ENCODE results near the gene DNAJC5G.

The DNAJC5G gene

GRCh38 chr2:27306136-27306535 lies 30.9 kb downstream of the DNAJC5G start:
- H3K4me3 ChIP-seq (ENCODE audit: low read depth, low read length): no peak overlapping the region
- peaks cover 0 to 16% of the 10 kb centered on the region in 2 experiments; a peak in 2 of 3 replicates for H3K36me3 ChIP-seq (ENCODE audit: control insufficient read depth in 2 of 2, insufficient read depth in 1 of 2, low read length in 2 of 2)
- POLR2A ChIA-PET: no interaction called here
- CTCF ChIA-PET: interaction anchor here (0.6 to 17.4 kb wide), 4 partner anchors 17 to 210 kb away, joined by 3 to 211 read pairs (median 4); partner anchors contain the start of gene TRIM54
- H3K27ac ChIP-seq (ENCODE audit: extremely low read depth, low read depth, low read length): no peak overlapping the region
- no peaks in the 10 kb centered on the region for H3K4me1 ChIP-seq (ENCODE audit: control insufficient read depth, insufficient read depth, low read length)
- H3K9me3 ChIP-seq (ENCODE audit: control insufficient read depth, insufficient read depth, low read depth, low read length): no peaks in the 10 kb centered on the region
- TF ChIP-seq ZNF274 (IDR thresholded peaks at IDR 0.05; ENCODE audit: low read length) (no peak), ZNF274 (tag by site-specific recombination; IDR thresholded peaks at IDR 0.05; ENCODE audit: borderline replicate concordance) (no peak), ZBTB7A (tag by site-specific recombination; IDR thresholded peaks at IDR 0.05; ENCODE audit: low read depth) (no peak), ZNF777 (tag by site-specific recombination; IDR thresholded peaks at IDR 0.05; ENCODE audit: borderline replicate concordance) (no peak), GLI4 (tag by site-specific recombination; IDR thresholded peaks at IDR 0.05) (no peak)
- TF ChIP-seq, protein P1, sequence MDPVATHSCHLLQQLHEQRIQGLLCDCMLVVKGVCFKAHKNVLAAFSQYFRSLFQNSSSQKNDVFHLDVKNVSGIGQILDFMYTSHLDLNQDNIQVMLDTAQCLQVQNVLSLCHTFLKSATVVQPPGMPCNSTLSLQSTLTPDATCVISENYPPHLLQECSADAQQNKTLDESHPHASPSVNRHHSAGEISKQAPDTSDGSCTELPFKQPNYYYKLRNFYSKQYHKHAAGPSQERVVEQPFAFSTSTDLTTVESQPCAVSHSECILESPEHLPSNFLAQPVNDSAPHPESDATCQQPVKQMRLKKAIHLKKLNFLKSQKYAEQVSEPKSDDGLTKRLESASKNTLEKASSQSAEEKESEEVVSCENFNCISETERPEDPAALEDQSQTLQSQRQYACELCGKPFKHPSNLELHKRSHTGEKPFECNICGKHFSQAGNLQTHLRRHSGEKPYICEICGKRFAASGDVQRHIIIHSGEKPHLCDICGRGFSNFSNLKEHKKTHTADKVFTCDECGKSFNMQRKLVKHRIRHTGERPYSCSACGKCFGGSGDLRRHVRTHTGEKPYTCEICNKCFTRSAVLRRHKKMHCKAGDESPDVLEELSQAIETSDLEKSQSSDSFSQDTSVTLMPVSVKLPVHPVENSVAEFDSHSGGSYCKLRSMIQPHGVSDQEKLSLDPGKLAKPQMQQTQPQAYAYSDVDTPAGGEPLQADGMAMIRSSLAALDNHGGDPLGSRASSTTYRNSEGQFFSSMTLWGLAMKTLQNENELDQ (tag by site-specific recombination; IDR thresholded peaks at IDR 0.05; ENCODE audit: low read depth): no peak
- TF ChIP-seq, protein P2, sequence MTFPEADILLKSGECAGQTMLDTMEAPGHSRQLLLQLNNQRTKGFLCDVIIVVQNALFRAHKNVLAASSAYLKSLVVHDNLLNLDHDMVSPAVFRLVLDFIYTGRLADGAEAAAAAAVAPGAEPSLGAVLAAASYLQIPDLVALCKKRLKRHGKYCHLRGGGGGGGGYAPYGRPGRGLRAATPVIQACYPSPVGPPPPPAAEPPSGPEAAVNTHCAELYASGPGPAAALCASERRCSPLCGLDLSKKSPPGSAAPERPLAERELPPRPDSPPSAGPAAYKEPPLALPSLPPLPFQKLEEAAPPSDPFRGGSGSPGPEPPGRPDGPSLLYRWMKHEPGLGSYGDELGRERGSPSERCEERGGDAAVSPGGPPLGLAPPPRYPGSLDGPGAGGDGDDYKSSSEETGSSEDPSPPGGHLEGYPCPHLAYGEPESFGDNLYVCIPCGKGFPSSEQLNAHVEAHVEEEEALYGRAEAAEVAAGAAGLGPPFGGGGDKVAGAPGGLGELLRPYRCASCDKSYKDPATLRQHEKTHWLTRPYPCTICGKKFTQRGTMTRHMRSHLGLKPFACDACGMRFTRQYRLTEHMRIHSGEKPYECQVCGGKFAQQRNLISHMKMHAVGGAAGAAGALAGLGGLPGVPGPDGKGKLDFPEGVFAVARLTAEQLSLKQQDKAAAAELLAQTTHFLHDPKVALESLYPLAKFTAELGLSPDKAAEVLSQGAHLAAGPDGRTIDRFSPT (tag by site-specific recombination; IDR thresholded peaks at IDR 0.05): no peak

DNA sequence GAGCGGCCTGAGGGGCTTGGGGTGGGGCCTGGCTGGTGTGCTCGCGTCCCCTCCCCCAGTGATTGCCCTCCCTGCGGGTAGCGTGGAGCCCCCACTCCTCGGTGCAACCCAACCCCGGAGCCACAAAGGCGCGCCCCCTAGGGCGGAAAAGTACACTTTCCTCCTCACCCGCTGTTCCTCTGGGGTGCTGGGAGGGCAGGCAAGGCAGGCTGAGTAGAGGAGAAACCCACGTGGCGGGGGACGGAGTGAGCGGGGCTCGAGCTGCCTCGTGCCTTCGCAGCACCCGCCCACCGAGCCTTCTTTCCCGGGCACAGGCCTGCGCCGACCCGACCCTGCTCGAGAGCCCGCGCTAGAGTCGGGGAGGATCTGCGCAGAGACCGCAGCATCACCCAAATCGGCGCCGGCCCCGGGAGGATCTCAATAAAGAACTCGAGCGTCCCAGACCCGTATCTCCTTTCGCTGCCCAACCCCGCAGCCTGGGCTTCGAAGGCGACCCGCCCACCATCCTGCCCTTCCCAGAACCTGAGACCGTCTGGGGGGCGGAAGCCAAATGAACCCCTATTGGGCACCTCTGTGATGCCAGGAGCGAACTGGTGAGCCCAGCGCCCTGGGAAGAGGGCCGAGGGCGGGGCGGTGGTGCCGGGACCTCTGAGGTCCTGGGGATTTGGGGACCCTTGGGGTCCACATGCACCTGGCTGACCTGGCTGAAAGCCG lies 31.5 kb downstream of the DNAJC5G start:
- ChIA-PET POLR2A (no interaction called here), CTCF (interaction anchor here (0.6 to 17.4 kb wide), 2 partner anchors 17 to 24 kb away, joined by 3 to 211 read pairs; partner anchors contain the start of gene TRIM54)
- H3K36me3 ChIP-seq (ENCODE audit: control insufficient read depth in 2 of 2, insufficient read depth in 1 of 2, low read length in 2 of 2): peaks cover 0 to 22% of the 10 kb centered on the region in 2 experiments; a peak in 2 of 3 replicates
- no peak overlapping the region for H3K4me3 ChIP-seq (ENCODE audit: low read depth, low read length)
- no peaks in the 10 kb centered on the region for H3K4me1 ChIP-seq (ENCODE audit: control insufficient read depth, insufficient read depth, low read length)
- no peak overlapping the region for H3K27ac ChIP-seq (ENCODE audit: extremely low read depth, low read depth, low read length)
- no peaks in the 10 kb centered on the region for H3K9me3 ChIP-seq (ENCODE audit: control insufficient read depth, insufficient read depth, low read depth, low read length)
- TF ChIP-seq KLF8 (tag by site-specific recombination; IDR thresholded peaks at IDR 0.05) (no peak), ZNF645 (tag by site-specific recombination; IDR thresholded peaks at IDR 0.05) (no peak), SCRT2 (tag by site-specific recombination; IDR thresholded peaks at IDR 0.05) (no peak), ZNF768 (tag by site-specific recombination; IDR thresholded peaks at IDR 0.05) (no peak), ZNF785 (tag by site-specific recombination; IDR thresholded peaks at IDR 0.05) (no peak), YY2 (tag by site-specific recombination; IDR thresholded peaks at IDR 0.05) (no peak), ZNF366 (tag by site-specific recombination; conservative IDR thresholded peaks at IDR 0.05) (no peak), ZNF792 (tag by site-specific recombination; IDR thresholded peaks at IDR 0.05) (no peak), ZNF501 (tag by site-specific recombination; IDR thresholded peaks at IDR 0.05) (no peak), REPIN1 (tag by site-specific recombination; IDR thresholded peaks at IDR 0.05; ENCODE audit: low read depth) (no peak)
- TF ChIP-seq, protein P3, sequence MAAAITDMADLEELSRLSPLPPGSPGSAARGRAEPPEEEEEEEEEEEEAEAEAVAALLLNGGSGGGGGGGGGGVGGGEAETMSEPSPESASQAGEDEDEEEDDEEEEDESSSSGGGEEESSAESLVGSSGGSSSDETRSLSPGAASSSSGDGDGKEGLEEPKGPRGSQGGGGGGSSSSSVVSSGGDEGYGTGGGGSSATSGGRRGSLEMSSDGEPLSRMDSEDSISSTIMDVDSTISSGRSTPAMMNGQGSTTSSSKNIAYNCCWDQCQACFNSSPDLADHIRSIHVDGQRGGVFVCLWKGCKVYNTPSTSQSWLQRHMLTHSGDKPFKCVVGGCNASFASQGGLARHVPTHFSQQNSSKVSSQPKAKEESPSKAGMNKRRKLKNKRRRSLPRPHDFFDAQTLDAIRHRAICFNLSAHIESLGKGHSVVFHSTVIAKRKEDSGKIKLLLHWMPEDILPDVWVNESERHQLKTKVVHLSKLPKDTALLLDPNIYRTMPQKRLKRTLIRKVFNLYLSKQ (tag by site-specific recombination; IDR thresholded peaks at IDR 0.05; ENCODE audit: borderline replicate concordance): no peak
- TF ChIP-seq, protein P4, sequence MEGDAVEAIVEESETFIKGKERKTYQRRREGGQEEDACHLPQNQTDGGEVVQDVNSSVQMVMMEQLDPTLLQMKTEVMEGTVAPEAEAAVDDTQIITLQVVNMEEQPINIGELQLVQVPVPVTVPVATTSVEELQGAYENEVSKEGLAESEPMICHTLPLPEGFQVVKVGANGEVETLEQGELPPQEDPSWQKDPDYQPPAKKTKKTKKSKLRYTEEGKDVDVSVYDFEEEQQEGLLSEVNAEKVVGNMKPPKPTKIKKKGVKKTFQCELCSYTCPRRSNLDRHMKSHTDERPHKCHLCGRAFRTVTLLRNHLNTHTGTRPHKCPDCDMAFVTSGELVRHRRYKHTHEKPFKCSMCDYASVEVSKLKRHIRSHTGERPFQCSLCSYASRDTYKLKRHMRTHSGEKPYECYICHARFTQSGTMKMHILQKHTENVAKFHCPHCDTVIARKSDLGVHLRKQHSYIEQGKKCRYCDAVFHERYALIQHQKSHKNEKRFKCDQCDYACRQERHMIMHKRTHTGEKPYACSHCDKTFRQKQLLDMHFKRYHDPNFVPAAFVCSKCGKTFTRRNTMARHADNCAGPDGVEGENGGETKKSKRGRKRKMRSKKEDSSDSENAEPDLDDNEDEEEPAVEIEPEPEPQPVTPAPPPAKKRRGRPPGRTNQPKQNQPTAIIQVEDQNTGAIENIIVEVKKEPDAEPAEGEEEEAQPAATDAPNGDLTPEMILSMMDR (tag by site-specific recombination; IDR thresholded peaks at IDR 0.05): no peak
- TF ChIP-seq, protein P5, sequence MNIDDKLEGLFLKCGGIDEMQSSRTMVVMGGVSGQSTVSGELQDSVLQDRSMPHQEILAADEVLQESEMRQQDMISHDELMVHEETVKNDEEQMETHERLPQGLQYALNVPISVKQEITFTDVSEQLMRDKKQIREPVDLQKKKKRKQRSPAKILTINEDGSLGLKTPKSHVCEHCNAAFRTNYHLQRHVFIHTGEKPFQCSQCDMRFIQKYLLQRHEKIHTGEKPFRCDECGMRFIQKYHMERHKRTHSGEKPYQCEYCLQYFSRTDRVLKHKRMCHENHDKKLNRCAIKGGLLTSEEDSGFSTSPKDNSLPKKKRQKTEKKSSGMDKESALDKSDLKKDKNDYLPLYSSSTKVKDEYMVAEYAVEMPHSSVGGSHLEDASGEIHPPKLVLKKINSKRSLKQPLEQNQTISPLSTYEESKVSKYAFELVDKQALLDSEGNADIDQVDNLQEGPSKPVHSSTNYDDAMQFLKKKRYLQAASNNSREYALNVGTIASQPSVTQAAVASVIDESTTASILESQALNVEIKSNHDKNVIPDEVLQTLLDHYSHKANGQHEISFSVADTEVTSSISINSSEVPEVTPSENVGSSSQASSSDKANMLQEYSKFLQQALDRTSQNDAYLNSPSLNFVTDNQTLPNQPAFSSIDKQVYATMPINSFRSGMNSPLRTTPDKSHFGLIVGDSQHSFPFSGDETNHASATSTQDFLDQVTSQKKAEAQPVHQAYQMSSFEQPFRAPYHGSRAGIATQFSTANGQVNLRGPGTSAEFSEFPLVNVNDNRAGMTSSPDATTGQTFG (tag by site-specific recombination; IDR thresholded peaks at IDR 0.05; ENCODE audit: borderline replicate concordance): no peak
- TF ChIP-seq, protein P6, sequence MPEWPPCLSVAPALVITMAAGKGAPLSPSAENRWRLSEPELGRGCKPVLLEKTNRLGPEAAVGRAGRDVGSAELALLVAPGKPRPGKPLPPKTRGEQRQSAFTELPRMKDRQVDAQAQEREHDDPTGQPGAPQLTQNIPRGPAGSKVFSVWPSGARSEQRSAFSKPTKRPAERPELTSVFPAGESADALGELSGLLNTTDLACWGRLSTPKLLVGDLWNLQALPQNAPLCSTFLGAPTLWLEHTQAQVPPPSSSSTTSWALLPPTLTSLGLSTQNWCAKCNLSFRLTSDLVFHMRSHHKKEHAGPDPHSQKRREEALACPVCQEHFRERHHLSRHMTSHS (tag by site-specific recombination; IDR thresholded peaks at IDR 0.05): no peak

All from HEK293 (cell line).